Effector memory CD8-positive, alpha-beta T cell (primary cell): ENCODE results near the gene KIF1A.

Experiments
- ATAC-seq: fragments of 150-1000 bp; cut with Tn5 transposase; replicated peaks from 2 replicates; pipeline ENCODE4 v1.10.0; 2021; ENCODE audit warnings: mild to moderate bottlenecking, moderate library complexity
- DNase-seq, 3 experiments: peaks; one replicate each; pipeline ENCODE4 v3.0.0; 2021
- H3K27ac Mint-ChIP-seq, 2 donors: one replicate each; pipeline ENCODE4 v1.8.0; 2022; ENCODE audit warnings: mild to moderate bottlenecking in 2 of 2, mixed read lengths in 2 of 2, moderate library complexity in 2 of 2
- H3K27me3 Mint-ChIP-seq, 2 donors: one replicate each; pipeline ENCODE4 v1.8.0; 2022; ENCODE audit warnings: mixed read lengths in 2 of 2
- H3K36me3 Mint-ChIP-seq: one replicate; pipeline ENCODE4 v1.8.0; 2022; ENCODE audit warnings: mild to moderate bottlenecking, moderate library complexity, mixed read lengths; ENCODE audit not compliant: insufficient read depth
- H3K4me1 Mint-ChIP-seq, 2 donors: one replicate each; pipeline ENCODE4 v1.8.0; 2022; ENCODE audit warnings: low read depth in 2 of 2, mixed read lengths in 2 of 2
- H3K4me3 Mint-ChIP-seq, 2 donors: one replicate each; pipeline ENCODE4 v1.8.0; 2022; ENCODE audit warnings: mild to moderate bottlenecking in 2 of 2, mixed read lengths in 2 of 2, moderate library complexity in 2 of 2
- H3K9me3 Mint-ChIP-seq, 2 donors: one replicate each; pipeline ENCODE4 v1.8.0; 2022; ENCODE audit warnings: mixed read lengths in 2 of 2

Gene KIF1A

DNA sequence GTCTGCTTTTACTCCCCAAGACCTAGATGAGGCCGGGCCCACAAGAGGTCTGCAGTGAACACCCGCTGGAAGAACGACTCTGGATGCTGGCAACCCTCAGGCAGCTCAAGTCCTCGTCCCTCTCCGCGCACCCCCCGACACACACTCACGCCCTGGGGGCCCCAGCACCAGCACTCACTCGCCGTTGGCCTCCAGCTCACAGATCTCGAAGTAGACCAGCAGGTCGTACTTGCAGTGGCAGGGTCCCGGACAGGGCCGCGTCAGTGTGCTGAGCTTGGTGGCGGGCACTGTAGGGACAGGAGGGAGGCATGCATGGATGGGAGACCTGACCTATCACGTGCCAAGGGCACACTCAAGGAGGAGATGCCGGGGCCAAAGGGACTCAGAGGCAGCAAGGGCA, 78.9 kb downstream of the KIF1A start:
- H3K4me3 Mint-ChIP-seq: no peak overlapping the region
- no peak overlapping the region for H3K27ac Mint-ChIP-seq
- DNase-seq: no peak
- peaks cover 2 to 7% of the 10 kb centered on the region in 2 donors for H3K4me1 Mint-ChIP-seq
- H3K27me3 Mint-ChIP-seq: peaks cover 6% of the 10 kb centered on the region in 2 donors
- H3K9me3 Mint-ChIP-seq: no peaks in the 10 kb centered on the region
- ATAC-seq: no peak
- H3K36me3 Mint-ChIP-seq: no peaks in the 10 kb centered on the region

DNA sequence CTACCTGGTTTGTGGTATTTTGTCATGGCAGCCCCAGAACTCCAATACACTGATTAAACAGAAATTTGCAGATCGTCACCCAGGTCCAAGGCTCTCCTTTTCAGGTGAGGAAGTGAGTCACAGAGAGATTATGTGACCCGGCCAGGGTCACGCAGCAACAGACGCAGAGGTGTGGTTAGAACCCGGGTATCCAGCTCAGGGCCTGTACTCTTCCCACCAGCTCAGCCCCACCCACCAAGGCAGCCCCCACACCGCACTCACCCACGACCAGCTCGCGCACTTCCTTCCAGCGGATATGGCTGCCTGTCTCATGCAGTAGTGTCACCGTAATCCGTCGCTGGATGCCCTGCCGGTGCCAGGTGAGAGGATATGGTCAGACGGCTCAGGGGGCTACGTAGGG, 80.2 kb downstream of the KIF1A start:
- Mint-ChIP-seq H3K9me3 (no peaks in the 10 kb centered on the region), H3K4me1 (peaks cover 2 to 7% of the 10 kb centered on the region in 2 donors), H3K27me3 (peaks cover under 1 to 6% of the 10 kb centered on the region in 2 donors), H3K27ac (peak overlapping the region in 1 of 2 donors; percentile 46), H3K4me3 (peak overlapping the region in 1 of 2 donors; percentile 8), H3K36me3 (no peaks in the 10 kb centered on the region)
- ATAC-seq: peak; percentile 91
- peak; percentile 16 to 44 (median 39) for DNase-seq

DNA sequence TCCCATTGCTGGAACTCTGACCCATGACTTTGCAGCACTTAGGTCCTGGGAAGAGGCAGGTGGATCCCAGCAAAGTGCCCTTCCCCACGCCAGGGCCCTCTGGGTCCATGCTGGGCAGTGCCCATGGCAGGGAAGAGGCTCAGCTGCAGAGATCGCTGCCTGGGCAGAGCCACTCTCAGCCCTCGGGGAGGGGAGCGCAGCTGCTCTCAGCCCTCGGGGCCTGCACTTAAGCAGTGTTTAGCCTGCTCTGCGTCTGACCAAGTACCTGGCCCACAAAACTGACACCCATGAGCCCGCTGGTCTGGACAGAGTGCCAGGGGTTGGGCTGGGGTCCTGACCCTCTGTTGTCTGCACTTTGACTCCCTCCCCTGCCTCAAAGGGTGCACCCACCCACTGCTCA, 82.1 kb downstream of the KIF1A start:
- DNase-seq (no peak), ATAC-seq (no peak)
- Mint-ChIP-seq H3K27me3 (peaks cover 0 to 6% of the 10 kb centered on the region in 2 donors), H3K4me1 (peaks cover 2 to 7% of the 10 kb centered on the region in 2 donors), H3K27ac (no peak overlapping the region), H3K9me3 (no peaks in the 10 kb centered on the region), H3K36me3 (no peaks in the 10 kb centered on the region), H3K4me3 (no peak overlapping the region)

DNA sequence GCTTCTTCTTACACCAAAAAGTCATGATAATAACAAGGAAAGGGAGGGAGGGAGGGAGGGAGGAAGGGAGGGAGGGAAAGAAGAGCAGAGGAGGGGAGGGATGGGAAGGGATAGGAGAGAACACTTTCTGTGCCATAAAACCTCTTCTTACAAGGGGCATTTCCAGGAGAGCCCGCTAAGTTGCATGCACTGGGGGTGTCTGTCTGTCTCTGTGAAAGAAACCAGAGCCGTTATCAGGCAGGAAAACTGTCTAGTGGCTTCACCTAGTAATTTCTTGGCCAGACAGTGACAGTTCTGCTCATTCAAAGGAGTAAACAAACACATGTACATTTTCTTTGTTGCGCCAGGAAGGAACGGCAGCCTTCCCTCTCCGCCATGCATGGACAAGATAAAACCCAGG, 82.5 kb downstream of the KIF1A start:
- no peak for DNase-seq
- Mint-ChIP-seq H3K9me3 (no peaks in the 10 kb centered on the region), H3K4me1 (peaks cover 2 to 7% of the 10 kb centered on the region in 2 donors), H3K36me3 (no peaks in the 10 kb centered on the region), H3K27me3 (peaks cover 0 to 6% of the 10 kb centered on the region in 2 donors), H3K4me3 (no peak overlapping the region), H3K27ac (no peak overlapping the region)
- no peak for ATAC-seq

DNA sequence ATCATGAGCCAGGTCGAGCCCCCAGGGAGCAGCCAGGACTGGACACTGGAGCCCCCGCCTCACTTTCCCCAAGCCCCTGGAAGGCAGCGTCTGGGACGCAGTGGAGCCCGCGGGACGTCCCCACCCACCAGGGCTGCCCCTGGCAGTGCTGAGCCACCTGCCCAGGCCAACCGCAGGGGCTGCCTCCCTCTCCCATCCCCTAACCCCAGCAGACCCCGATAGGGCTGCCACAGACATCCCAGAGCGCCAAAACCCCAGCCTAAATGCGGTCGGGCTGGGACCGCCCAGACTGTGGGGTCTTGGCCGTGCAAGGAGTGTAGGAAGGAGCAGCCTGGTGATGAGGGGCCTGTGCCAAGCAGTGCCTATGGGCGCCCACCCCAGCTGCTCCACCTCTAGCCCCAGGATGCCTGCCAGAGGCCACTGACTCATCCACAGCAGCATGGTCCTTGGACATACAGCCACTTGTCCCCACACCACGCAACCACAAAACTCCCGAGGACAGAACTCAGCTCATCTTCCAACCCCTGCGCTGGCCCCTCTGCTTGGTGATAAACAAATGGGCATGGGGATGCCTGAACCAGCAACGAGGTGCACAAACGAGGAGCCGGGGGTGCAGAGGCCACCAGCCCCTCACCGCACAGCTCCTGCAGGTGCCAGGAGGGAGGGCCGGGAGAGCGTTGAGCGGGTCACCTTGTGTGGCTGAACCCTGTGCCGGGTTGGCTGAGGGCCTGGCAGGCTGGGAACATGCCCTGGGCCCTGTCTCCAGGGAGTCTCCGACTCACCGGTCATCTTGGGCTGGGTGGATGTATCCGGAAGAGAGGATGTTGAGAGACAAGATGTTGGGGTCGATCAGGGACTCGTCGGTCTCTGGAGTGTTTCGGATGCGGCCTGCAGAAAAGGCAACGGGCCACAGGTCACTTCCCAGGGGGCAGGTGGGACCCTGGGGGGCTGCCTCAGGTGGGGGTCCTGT, 83.5 kb downstream of the KIF1A start:
- H3K9me3 Mint-ChIP-seq: no peaks in the 10 kb centered on the region
- no peak overlapping the region for H3K4me3 Mint-ChIP-seq
- H3K27ac Mint-ChIP-seq: no peak overlapping the region
- no peak for DNase-seq
- no peaks in the 10 kb centered on the region for H3K36me3 Mint-ChIP-seq
- H3K4me1 Mint-ChIP-seq: peaks cover 2 to 7% of the 10 kb centered on the region in 2 donors
- peaks cover 0 to 6% of the 10 kb centered on the region in 2 donors for H3K27me3 Mint-ChIP-seq
- no peak for ATAC-seq

DNA sequence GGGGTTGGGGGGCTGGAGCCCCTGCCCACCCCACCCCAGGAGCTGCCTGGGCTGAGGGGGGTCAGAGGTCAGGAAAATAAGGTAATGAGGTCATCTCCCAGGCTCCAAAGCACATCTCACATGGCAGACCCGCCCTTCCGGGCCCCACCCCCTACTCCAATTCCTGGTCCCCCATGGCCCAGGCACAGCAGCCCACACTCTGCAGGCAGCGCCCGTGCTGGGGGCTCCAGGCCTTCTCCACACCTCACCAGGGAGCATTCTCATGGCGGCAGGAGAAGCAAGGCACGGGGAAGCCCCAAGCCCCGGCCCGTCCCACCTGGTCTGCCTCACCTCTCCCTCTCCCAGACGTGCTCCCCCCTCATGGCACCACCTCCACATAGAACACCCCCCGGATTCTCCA, 84.5 kb downstream of the KIF1A start:
- Mint-ChIP-seq H3K4me1 (peaks cover 2 to 7% of the 10 kb centered on the region in 2 donors), H3K27ac (no peak overlapping the region), H3K4me3 (no peak overlapping the region), H3K9me3 (no peaks in the 10 kb centered on the region), H3K27me3 (peaks cover 0 to 12% of the 10 kb centered on the region in 2 donors), H3K36me3 (no peaks in the 10 kb centered on the region)
- ATAC-seq (no peak), DNase-seq (no peak)

DNA sequence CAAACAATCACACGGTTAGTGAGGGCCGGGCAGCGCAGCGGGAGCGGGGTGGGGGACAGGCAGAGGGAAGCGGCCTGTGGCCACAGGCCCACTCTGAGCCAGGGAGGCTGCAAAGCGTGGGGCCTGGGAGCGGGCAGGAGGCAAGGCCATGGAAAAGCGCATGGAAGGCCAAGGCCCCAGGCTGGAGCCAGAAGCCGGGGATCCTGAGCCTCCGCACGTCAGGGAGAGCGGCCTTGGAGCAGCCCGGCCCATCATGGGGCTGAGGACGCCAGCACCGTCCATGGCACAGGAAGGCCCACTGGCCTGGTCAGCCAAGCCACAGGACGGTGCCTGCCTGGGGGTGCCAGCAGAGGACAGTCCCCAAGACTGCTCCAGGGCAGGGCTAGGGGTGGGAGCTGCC, 85.3 kb downstream of the KIF1A start:
- H3K4me3 Mint-ChIP-seq: no peak overlapping the region
- H3K4me1 Mint-ChIP-seq: peaks cover 2 to 5% of the 10 kb centered on the region in 2 donors
- H3K36me3 Mint-ChIP-seq: no peaks in the 10 kb centered on the region
- H3K27me3 Mint-ChIP-seq: peaks cover 4 to 18% of the 10 kb centered on the region in 2 donors
- H3K9me3 Mint-ChIP-seq: no peaks in the 10 kb centered on the region
- no peak for ATAC-seq
- H3K27ac Mint-ChIP-seq: no peak overlapping the region
- DNase-seq: no peak

DNA sequence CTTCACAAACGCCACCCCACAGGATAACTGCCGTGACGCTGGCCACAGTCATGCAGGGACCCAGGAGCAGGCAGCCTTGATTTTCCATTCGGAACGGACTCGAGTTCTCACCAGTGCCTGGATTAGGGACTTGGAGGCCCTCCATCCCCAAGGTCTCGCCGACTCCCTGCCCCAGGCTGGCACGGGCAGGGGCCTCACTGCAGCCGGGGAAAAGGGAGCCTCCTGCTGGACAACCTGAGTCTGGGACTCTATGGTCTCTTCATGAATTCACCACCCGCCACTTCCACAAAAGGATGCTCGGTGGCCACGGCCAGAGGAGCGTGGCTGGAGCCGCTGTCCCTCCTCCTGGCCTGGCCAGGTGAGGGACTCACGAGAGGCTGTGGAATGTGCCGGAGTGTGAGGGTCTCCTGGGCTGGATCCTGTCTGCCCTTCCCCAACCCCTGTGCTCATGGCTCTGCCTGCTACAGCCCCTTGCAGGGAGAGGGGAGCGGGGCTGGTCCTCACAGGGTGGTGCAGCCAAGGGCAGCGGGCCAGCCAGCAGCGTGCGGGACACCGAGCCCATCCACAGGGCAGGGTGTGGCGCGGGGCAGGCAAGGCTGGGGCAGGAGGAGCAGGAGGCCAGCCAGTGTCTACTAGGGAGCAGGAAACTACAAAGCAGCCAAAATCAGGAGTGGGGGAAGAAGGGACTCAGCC, 86.1 kb downstream of the KIF1A start:
- peaks cover 0 to under 1% of the 10 kb centered on the region in 2 donors for H3K4me1 Mint-ChIP-seq
- no peak overlapping the region for H3K4me3 Mint-ChIP-seq
- H3K9me3 Mint-ChIP-seq: no peaks in the 10 kb centered on the region
- peak in 2 of 3 experiments; percentile 11 to 20 for DNase-seq
- H3K27ac Mint-ChIP-seq: no peak overlapping the region
- no peaks in the 10 kb centered on the region for H3K36me3 Mint-ChIP-seq
- H3K27me3 Mint-ChIP-seq: peaks cover 12 to 18% of the 10 kb centered on the region in 2 donors
- ATAC-seq: no peak

DNA sequence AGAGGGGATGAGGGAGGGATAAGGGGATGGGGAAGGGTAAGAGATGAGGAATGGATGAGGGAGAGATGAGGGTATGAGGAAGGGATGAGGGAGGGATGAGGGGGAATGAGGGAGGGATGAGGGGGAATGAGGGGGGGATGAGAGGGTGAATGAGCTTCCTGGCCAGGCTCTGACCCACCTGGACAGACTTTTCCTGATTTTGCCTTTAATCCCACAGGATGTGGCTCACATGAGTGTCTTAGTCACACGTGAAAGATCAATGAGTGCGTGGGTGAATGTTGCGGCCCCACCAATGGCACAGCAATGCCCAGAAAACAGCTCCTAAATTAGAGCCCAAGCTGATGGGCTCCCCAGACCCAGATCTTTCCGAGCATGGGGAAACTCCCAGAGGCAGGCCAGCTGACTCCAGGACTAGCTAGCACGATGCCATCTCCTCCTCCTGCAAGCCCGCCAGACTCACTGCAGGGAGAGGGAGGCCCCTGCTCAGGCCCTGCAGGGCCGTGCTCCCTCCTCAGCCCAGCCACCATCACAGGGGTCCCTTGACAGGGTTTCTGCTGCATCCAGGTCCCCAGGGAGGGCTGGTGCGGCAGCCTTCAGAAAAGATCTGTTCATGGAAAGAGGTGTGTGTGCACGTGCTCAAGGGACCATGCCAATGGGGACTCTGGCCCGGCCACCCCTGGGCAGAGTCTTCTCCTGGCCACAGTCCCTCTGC, 87.0 kb downstream of the KIF1A start:
- no peaks in the 10 kb centered on the region for H3K9me3 Mint-ChIP-seq
- H3K4me1 Mint-ChIP-seq: no peaks in the 10 kb centered on the region
- peaks cover 18% of the 10 kb centered on the region in 2 donors for H3K27me3 Mint-ChIP-seq
- no peaks in the 10 kb centered on the region for H3K36me3 Mint-ChIP-seq
- no peak for ATAC-seq
- H3K4me3 Mint-ChIP-seq: no peak overlapping the region
- no peak for DNase-seq
- no peak overlapping the region for H3K27ac Mint-ChIP-seq

DNA sequence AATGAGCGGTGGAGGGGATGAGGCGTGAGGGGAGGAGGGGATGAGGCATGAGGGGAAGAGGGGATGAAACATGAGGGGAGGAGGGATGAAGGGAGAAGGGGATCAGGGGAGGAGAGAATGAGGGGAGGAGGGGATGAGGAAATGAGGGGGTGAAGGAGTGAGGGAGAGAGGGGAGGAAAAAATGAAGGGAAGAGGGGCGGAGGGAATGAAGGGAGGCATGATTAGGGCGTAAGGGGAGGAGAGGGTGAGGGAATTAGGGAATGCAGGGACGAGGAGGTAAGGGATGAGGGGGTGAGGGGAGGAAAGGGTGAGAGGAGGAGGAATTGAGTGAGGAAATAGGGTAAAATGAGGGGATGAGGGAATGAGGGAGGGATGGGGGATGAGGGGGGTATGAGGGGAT, 87.8 kb downstream of the KIF1A start:
- no peak overlapping the region for H3K27ac Mint-ChIP-seq
- H3K9me3 Mint-ChIP-seq: no peaks in the 10 kb centered on the region
- no peak for ATAC-seq
- DNase-seq: no peak
- no peaks in the 10 kb centered on the region for H3K4me1 Mint-ChIP-seq
- no peak overlapping the region for H3K4me3 Mint-ChIP-seq
- no peaks in the 10 kb centered on the region for H3K36me3 Mint-ChIP-seq
- peaks cover 18 to 23% of the 10 kb centered on the region in 2 donors for H3K27me3 Mint-ChIP-seq

DNA sequence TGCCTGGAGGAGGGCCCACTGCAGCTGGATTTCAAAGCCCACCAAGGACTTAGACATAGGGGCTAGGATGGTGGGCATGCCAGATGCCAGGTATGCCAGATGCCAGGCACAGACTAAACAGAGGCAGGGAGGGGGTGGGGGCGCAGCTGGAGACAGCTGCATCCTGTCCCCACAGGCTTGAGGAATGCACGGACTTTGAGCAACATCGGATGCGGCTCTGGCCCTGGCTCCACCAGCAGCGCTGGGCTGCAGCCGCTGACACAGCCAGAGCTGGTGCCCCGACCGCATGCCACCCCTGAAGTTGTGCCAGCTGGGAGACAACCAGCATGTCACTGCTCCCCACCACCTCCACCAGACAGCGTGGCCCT, 88.9 kb downstream of the KIF1A start:
- peaks cover 18 to 32% of the 10 kb centered on the region in 2 donors for H3K27me3 Mint-ChIP-seq
- ATAC-seq (no peak), DNase-seq (no peak)
- H3K27ac Mint-ChIP-seq: no peak overlapping the region
- H3K36me3 Mint-ChIP-seq: peaks cover 4% of the 10 kb centered on the region
- no peak overlapping the region for H3K4me3 Mint-ChIP-seq
- H3K4me1 Mint-ChIP-seq: no peaks in the 10 kb centered on the region
- H3K9me3 Mint-ChIP-seq: no peaks in the 10 kb centered on the region

DNA sequence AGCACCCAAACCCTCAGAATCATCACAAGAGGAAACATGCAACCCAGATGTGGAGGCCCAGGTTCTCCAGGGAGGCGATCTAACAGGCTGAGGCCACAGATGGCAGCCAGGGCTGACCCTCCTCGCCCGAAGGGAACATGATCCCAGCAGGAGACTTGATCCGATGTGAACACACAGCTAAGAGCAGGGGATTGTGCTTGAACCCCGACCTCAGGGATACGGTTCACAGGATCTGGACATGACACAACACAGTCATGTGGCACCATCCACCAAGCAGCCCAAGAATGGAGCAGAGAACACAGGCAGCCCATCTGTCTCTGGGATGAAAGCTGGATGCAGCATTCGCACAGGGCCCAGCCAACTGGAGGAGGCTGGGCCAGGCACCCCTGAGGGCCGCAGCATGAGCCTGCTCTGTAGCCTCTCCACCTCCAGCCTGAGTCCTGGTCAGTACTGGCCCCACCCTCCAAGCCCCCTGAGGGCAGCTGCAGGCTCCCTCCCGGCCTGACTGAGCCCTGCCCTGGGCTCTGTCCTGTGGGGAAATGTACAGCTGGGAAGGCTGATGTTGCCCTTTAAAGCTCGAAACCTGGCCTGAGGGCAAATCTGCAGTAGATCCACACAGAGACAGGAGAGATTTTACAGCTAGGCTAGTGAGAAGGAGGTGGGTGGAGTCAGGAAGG, 89.4 kb downstream of the KIF1A start:
- H3K27ac Mint-ChIP-seq: no peak overlapping the region
- H3K9me3 Mint-ChIP-seq: no peaks in the 10 kb centered on the region
- H3K36me3 Mint-ChIP-seq: peaks cover 4% of the 10 kb centered on the region
- H3K27me3 Mint-ChIP-seq: peaks cover 18 to 32% of the 10 kb centered on the region in 2 donors
- H3K4me3 Mint-ChIP-seq: no peak overlapping the region
- H3K4me1 Mint-ChIP-seq: no peaks in the 10 kb centered on the region
- no peak for DNase-seq
- ATAC-seq: no peak

DNA sequence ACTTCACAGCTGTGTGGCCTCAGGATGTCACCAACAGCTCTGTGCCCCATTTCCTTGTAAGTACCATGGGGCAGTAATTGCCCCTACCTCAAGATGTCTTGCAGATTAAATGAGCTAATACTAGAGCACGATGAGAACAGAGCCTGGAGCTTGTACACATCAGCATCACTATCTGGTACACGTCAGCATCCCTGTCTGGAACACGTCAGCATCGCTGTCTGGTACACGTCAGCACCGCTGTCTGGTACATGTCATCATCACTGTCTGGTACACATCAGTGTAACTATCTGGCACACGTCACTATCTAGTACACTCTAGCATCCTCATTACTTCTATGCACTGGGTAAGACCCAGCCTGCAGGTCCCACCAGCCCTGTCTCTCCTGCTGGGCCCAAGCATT, 91.2 kb downstream of the KIF1A start:
- Mint-ChIP-seq H3K27ac (peak overlapping the region in 1 of 2 donors; percentile 5), H3K9me3 (no peaks in the 10 kb centered on the region), H3K27me3 (peaks cover 23 to 32% of the 10 kb centered on the region in 2 donors), H3K4me1 (no peaks in the 10 kb centered on the region), H3K36me3 (peaks cover 4% of the 10 kb centered on the region), H3K4me3 (no peak overlapping the region)
- ATAC-seq (no peak), DNase-seq (no peak)
